ENCODE data around the gene CUBN.

CUBN gene

DNA sequence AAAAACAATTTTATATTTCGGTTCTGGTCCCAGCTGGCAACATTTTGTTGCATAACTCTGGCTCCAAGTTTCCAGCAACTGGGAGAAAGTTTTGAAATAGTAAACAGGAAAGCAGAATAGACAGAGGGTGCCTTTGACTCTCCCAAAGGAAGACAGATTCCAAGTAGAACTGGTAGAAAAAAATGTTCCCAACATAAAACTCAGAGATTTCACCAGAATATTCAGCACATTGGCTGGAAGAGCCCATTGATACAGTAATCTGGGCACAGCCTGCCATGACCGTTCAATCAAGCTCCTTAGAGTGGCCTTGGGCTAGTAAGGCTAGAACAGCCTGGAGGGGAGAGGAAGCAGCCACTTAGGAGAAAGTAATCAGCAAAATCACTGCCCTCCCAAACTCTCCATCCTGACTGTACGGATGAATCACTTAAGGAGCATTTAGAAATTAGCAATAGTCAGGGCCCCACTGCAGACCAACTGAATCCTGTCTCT, 120.4 kb downstream of the CUBN start:
- DNase-seq (ENCODE audit: low read depth), result no peak
- TF ChIP-seq, protein P1, sequence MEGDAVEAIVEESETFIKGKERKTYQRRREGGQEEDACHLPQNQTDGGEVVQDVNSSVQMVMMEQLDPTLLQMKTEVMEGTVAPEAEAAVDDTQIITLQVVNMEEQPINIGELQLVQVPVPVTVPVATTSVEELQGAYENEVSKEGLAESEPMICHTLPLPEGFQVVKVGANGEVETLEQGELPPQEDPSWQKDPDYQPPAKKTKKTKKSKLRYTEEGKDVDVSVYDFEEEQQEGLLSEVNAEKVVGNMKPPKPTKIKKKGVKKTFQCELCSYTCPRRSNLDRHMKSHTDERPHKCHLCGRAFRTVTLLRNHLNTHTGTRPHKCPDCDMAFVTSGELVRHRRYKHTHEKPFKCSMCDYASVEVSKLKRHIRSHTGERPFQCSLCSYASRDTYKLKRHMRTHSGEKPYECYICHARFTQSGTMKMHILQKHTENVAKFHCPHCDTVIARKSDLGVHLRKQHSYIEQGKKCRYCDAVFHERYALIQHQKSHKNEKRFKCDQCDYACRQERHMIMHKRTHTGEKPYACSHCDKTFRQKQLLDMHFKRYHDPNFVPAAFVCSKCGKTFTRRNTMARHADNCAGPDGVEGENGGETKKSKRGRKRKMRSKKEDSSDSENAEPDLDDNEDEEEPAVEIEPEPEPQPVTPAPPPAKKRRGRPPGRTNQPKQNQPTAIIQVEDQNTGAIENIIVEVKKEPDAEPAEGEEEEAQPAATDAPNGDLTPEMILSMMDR (conservative IDR thresholded peaks at IDR 0.05; ENCODE audit: low read depth, low read length), result no peak
- no peak overlapping the region for H3K4me3 ChIP-seq (ENCODE audit: low read length)

DNA sequence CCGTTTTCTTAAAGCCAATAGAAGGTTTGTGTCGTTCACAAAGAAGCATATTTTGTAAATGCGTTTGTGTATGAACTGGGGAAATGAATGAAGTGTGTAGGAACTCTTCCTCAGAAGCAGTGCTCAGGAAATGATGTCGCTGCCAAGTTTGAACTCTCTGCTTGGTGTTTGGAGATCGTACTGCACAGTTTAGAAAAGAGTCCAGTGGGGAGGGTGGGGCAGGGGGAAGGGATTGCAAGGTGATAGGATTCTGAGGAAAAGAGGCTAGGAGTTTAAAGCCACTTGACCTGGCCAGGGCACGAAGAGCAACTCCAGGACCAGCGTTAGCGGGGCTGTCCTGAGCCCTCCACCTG, 122.2 kb downstream of the CUBN start:
- no peak for DNase-seq (ENCODE audit: low read depth)
- H3K4me3 ChIP-seq (ENCODE audit: low read length), result no peak overlapping the region
- TF ChIP-seq, protein P1 (conservative IDR thresholded peaks at IDR 0.05; ENCODE audit: low read depth, low read length), result no peak

DNA sequence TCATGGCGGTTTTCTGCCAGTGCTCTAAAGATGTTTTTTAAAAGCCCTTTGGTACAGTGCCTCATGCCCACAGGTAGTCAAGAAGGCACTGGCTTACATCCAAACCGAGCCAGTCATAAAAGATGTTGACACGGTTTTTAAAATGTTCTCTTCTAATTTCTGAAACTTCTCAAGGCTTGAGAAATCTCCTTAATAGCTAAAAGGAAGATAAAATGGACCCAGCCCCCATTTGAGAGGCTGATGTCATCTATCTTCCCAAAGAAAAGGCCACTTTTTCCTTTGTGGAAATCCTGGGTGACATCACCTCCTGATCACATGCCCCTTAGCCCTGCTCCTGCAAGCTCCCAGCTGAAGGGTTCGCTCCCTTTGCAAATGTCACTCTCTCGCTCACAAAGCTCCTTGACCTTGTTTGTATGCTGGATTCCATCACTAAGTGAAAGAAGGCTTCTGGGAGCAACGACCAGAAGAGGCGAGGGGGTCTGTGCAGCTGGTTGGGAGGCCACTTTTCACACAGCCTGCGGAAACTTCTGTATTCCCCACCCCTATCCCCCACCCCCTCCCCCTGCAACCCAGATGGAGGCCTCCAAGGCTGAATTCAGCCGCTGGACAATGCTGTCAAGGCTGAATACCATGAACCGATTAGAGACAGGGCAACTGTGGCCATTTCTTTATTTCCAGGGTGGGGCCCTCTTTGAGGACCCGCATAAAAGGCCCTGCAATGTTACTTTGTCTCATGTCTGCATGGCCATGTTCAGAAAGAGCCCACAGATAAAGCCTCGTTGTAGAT, 122.8 kb downstream of the CUBN start:
- TF ChIP-seq, protein P1 (conservative IDR thresholded peaks at IDR 0.05; ENCODE audit: low read depth, low read length), result no peak
- no peak overlapping the region for H3K4me3 ChIP-seq (ENCODE audit: low read length)
- DNase-seq (ENCODE audit: low read depth), result no peak

DNA sequence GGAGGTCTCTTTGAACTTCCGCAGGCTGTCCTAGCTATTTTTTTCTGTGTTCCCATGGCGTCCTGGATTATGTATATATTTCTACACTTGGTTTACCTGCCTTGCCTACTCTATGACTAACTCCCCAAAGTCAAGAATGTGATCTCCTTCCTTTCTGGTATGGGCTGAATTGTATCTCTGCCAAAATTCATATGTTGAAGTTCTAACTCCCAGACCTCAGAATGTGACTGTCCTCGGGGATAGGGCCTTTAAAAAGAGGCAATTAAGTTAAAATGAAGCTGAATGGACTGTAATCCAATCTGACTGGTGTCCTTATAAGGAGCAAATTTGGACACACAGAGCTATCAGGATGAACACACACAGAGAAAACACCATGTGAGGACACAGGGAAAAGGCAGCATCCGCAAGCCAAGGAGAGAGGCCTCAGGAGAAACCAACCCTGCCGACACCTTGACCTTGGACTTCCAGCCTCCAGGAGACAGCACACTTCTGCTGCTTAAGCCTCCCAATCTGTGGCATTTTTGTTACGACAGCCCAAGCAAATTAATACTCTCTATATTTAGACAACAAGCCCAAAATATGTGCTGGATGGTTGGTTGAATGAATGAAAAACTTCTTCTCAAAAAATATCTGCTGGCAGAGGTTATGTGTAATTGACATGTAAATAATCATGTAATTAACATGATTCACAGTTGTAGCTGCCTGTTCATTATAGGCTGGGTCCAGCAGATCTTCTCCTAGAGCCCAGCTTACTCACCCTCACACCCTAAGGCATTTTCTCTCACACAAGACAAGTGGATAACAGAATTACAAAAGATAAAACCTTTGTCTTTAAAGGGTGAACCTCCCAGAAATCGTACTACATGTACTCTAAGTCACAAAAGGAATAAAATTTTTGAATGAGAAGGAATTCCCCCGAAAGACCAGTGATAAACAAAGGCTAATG, 123.7 kb downstream of the CUBN start:
- DNase-seq (ENCODE audit: low read depth), result no peak
- H3K4me3 ChIP-seq (ENCODE audit: low read length), result no peak overlapping the region
- TF ChIP-seq, protein P1 (conservative IDR thresholded peaks at IDR 0.05; ENCODE audit: low read depth, low read length), result no peak

DNA sequence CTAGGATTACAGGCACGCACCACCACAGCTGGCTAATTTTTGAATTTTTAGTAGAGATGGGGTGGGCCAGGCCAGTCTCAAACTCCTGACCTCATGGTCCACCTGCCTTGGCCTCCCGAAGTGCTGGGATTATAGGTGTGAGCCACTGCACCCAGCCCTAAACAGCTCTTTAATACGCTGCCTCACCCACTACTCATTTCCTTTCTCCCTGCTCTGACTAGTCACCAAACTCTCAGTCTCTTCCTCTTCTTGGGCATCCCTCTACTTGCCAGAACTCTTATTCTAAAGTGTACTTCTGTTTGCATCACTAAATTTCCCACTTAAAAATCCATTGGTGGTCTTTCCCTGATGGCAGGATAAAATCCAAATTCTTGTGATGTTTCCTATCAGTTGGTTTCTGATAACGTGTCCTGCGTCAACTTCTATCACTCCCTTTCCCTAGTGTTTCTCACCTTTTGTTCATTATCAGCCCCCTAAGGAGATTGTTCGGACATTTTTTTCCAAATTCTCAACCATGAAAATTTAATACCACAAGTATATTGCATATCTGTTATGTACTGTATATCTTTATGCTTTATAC, 124.7 kb downstream of the CUBN start:
- DNase-seq (ENCODE audit: low read depth), result no peak
- H3K4me3 ChIP-seq (ENCODE audit: low read length), result no peak overlapping the region
- TF ChIP-seq, protein P1 (conservative IDR thresholded peaks at IDR 0.05; ENCODE audit: low read depth, low read length), result no peak

DNA sequence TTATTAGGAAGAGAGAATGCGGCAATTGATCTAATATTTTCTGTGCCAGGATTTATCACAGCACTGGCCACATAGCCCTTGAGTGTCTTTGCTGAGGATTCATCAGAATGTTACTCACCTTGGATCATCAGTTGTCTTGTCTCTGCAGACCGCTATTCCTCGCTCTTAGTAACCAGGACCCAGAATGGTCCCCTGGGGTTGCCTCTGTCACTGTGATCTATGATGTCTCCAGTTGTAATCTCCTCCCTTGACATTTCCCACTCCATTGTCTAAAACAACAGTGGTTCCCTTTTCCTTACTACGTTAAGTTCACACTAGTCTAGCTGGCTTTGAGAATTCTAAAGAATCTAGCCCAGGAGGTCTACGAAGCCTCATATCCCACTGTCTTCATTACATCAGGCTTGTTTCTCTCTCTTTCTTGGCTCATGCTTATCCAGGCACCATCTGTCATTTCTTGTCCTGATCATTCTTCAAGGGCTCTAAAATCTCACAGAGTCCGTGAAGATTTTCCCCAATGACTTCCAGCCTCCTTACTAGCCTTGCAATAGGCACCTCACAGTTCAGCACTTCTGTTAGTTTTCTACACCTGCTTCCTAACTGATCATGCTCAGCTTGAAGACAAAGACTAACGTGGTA, 125.8 kb downstream of the CUBN start:
- no peak overlapping the region for H3K4me3 ChIP-seq (ENCODE audit: low read length)
- TF ChIP-seq, protein P1 (conservative IDR thresholded peaks at IDR 0.05; ENCODE audit: low read depth, low read length), result no peak
- DNase-seq (ENCODE audit: low read depth), result no peak

Data from retinal pigment epithelial cell (primary cell).